ENCODE results near the gene SHISA4.

DNA sequence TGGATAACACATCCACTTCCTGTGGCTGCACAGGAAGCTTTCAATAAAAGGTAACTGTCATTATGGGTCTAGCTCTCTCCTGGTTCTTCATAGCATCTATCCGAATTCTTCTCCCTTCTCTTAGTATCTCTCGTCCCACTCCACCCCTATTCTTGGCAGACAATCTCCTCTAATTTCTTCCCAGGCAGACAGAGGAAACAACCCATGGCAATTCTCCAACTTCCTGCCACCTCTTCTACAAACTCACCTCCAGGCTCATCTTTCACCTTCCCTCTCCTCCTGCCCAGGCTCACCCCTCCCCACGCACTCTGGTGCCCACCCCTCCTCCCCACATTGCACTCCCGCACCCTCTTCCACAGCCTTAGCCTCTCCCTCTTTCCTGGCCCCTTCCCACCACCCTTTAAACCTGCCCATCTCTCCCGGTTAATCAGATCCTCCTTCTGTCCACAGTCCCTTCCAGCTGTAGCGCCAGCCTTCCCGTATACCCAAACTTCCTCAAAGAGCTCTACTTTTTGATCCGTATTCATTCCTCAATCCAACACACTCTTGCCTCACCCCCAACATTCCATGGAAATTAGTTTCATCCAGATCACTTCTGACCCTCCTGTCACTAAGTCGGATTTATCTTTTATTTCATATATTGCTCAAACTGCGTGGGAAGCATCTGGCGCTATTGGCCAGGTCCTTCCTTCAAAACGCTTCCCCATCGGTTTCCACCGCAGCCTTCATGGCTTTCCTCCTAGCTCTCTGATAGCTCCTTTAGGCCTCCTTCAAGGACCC is 25.9 kb downstream of the SHISA4 start:
- TF ChIP-seq, protein P1, sequence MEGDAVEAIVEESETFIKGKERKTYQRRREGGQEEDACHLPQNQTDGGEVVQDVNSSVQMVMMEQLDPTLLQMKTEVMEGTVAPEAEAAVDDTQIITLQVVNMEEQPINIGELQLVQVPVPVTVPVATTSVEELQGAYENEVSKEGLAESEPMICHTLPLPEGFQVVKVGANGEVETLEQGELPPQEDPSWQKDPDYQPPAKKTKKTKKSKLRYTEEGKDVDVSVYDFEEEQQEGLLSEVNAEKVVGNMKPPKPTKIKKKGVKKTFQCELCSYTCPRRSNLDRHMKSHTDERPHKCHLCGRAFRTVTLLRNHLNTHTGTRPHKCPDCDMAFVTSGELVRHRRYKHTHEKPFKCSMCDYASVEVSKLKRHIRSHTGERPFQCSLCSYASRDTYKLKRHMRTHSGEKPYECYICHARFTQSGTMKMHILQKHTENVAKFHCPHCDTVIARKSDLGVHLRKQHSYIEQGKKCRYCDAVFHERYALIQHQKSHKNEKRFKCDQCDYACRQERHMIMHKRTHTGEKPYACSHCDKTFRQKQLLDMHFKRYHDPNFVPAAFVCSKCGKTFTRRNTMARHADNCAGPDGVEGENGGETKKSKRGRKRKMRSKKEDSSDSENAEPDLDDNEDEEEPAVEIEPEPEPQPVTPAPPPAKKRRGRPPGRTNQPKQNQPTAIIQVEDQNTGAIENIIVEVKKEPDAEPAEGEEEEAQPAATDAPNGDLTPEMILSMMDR (IDR thresholded peaks at IDR 0.05), result no peak
- TF ChIP-seq POLR2A (IDR thresholded peaks at IDR 0.05) (no peak), POLR2AphosphoS5 (IDR thresholded peaks at IDR 0.05) (peak in 2 of 4 donors; percentile 12 to 41), EP300 (IDR thresholded peaks at IDR 0.05) (no peak)
